Transverse colon (tissue), 4 donors: ENCODE results near the gene HOXC12. TPM values are rescaled to one million over a fixed set of nuclear protein-coding genes. Genes with fewer than 3 reads are reported as not detected.

Experiments used
- DNase-seq: peaks from one replicate; pipeline ENCODE4 v3.0.0-alpha.2; 2019
- H3K27ac ChIP-seq, 4 donors: fragments of 200-600 bp; sonication (generic); 2 replicates each; pipeline ENCODE4 v1.5.1; 2016 to 2018; ENCODE audit warnings: inconsistent platforms in 4 of 4
- H3K27me3 ChIP-seq: fragments of 200-600 bp; sonication (generic); 2 replicates; pipeline ENCODE4 v1.5.1; 2017; ENCODE audit warnings: inconsistent platforms
- H3K36me3 ChIP-seq, 4 donors: fragments of 200-600 bp; sonication (generic); 2 replicates each; pipeline ENCODE4 v1.5.1; 2017 to 2019; ENCODE audit warnings: inconsistent platforms in 4 of 4
- H3K4me1 ChIP-seq, 4 donors: fragments of 200-600 bp; sonication (generic); 2 replicates each; pipeline ENCODE4 v1.5.1; 2017 to 2020; ENCODE audit warnings: inconsistent platforms in 4 of 4
- H3K4me3 ChIP-seq, 4 donors: fragments of 200-600 bp; sonication (generic); 1 replicate in 1 of 4; 2 replicates in 3 of 4; pipeline versions ENCODE4 v1.5.1 to v1.6.1; 2017 to 2019; ENCODE audit warnings: inconsistent platforms in 4 of 4
- H3K9me3 ChIP-seq, 2 donors: fragments of 200-600 bp; sonication (generic); 2 replicates each; pipeline ENCODE4 v1.5.1; 2017 to 2019; ENCODE audit warnings: inconsistent platforms in 2 of 2
- EP300 ChIP-seq: sonication (generic); formaldehyde crosslinking; IDR thresholded peaks from one replicate; pipeline ENCODE4 v1.6.1; 2017; ENCODE audit warnings: antibody characterized with exemption, low read depth
- POLR2A ChIP-seq: fragments of 450-650 bp; IDR thresholded peaks from one replicate; pipeline ENCODE4 v1.6.1; 2016; ENCODE audit warnings: antibody characterized with exemption, mild to moderate bottlenecking, moderate library complexity
- POLR2AphosphoS5 ChIP-seq, 3 donors: sonication (generic); formaldehyde crosslinking; IDR thresholded peaks; one replicate each; pipeline ENCODE4 v1.6.1; 2016; ENCODE audit warnings: antibody characterized with exemption in 3 of 3
- WGBS, 2 donors: methylation state at CpG; one replicate each; pipeline ENCODE4 v1.1.5; 2018; ENCODE audit warnings: low coverage in 1 of 2; 5-methylcytosine and 5-hydroxymethylcytosine counted together
- in situ Hi-C, 4 donors: fragments of 200-750 bp; cut with MboI; loops; one replicate each; pipeline versions ENCODE4 v1.15.0 to v1.15.1; 2017; ENCODE audit warnings: low sequenced_read_pairs in 3 of 4, low pct_ligation_motif_present in 1 of 4, low pct_unique_long_range_greater_than_20kb in 1 of 4
- intact Hi-C: fragments of 100-400 bp; cut with DNase I; formaldehyde crosslinking; loops from one replicate; pipeline ENCODE4 v1.15.1; 2023; ENCODE audit warnings: low total_unique reads
- total RNA-seq, 4 donors: library from RNA; depleted of rRNA; stranded (reverse); fragments of >200 nt; gene quantifications; one replicate each; pipeline ENCODE4 v1.1.0, GENCODE V29; 2016
- TF ChIP-seq, protein P1 (sequence below), 5 experiments: fragments of 200-600 bp in 3 of 5; fragments of 450-650 bp in 2 of 5; sonication (generic) in 3 of 5; IDR thresholded peaks; 1 replicate in 2 of 5; 2 replicates in 3 of 5; pipeline ENCODE4 v1.5.1; 2016 to 2017; ENCODE audit warnings: antibody characterized with exemption in 5 of 5, inconsistent platforms in 3 of 5, mild to moderate bottlenecking in 2 of 5, moderate library complexity in 1 of 5

The HOXC12 gene
- total RNA-seq, 4 donors from 2014 or later = not detected

DNA sequence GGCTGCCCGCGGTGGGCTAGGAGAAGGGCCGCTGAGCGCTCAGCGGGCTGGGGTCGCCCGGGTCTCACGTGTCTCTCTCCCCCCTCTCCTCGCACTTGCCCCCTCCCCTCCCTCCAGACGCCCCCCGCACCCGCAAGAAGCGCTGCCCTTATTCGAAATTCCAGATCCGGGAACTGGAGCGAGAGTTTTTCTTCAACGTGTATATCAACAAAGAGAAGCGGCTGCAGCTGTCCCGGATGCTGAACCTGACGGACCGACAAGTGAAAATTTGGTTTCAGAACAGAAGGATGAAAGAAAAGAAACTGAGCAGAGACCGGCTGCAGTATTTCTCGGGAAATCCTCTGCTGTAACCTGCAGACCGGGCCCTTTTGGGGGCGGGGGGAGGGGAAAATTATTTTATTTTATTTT lies 20.4 kb downstream of the HOXC12 start:
- Histone ChIP-seq H3K27me3 (peaks cover 100% of the 10 kb centered on the region), H3K4me1 (peaks cover 3 to 37% (median 21%) of the 10 kb centered on the region in 4 donors), H3K36me3 (no peaks in the 10 kb centered on the region), H3K4me3 (peak overlapping the region in 1 of 4 donors; percentile 27), H3K27ac (no peak overlapping the region), H3K9me3 (peaks cover 0 to 5% of the 10 kb centered on the region in 2 donors)
- 32% methylated on average over 13 of the region's 25 CpGs; no CpG with 5 or more reads in 1 of the 2 donors for WGBS, 2 donors
- in situ Hi-C loops = loop anchor here in 1 of 4 donors (25.0 kb wide), 1 partner anchor 188 kb away; no protein-coding TSS in a partner anchor
- DNase-seq = no peak
- TF ChIP-seq POLR2AphosphoS5 (IDR thresholded peaks at IDR 0.05) (no peak), EP300 (no peak), POLR2A (no peak)
- TF ChIP-seq, protein P1, sequence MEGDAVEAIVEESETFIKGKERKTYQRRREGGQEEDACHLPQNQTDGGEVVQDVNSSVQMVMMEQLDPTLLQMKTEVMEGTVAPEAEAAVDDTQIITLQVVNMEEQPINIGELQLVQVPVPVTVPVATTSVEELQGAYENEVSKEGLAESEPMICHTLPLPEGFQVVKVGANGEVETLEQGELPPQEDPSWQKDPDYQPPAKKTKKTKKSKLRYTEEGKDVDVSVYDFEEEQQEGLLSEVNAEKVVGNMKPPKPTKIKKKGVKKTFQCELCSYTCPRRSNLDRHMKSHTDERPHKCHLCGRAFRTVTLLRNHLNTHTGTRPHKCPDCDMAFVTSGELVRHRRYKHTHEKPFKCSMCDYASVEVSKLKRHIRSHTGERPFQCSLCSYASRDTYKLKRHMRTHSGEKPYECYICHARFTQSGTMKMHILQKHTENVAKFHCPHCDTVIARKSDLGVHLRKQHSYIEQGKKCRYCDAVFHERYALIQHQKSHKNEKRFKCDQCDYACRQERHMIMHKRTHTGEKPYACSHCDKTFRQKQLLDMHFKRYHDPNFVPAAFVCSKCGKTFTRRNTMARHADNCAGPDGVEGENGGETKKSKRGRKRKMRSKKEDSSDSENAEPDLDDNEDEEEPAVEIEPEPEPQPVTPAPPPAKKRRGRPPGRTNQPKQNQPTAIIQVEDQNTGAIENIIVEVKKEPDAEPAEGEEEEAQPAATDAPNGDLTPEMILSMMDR (IDR thresholded peaks at IDR 0.05) = no peak
- intact Hi-C loops = no loop called here

DNA sequence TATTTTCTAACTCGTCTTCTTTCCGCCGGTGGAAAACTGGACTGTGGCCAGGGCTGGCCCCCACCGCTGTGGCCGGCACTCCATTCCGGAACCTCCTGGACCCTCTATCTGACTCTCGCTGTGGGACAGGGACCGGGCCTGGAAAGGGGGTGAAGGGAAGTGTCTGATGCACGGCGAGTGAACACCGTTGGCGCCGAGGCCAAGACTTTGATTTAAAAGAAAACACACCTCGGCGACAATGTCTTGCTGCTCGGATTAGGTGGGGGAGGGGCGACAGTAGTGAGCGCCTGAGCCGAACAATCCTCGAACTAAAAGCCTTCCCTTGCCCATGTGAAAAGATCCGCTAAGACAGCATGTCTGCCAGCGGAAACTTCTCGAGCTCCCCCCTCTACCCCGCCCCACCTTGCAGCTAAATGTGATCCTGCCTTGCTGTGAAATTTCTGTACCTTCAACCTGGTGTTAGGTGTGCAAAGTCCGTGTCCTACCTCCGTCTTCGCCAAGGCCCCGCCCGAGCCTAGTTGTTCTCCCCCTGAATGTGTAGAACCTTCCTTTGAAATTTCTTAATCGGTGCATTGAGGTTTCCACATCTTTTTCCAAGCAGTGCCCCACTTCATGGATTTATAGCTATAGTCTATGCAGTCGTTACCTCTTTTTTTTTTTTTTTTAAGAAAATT lies 20.9 kb downstream of the HOXC12 start:
- intact Hi-C loops (no loop called here), in situ Hi-C loops (loop anchor here in 1 of 4 donors (25.0 kb wide), 1 partner anchor 188 kb away; no protein-coding TSS in a partner anchor)
- DNase-seq = no peak
- peaks cover 3 to 37% (median 21%) of the 10 kb centered on the region in 4 donors for H3K4me1 ChIP-seq
- peaks cover 100% of the 10 kb centered on the region for H3K27me3 ChIP-seq
- H3K9me3 ChIP-seq = peaks cover 0 to 5% of the 10 kb centered on the region in 2 donors
- peak overlapping the region in 1 of 4 donors; percentile 27 for H3K4me3 ChIP-seq
- TF ChIP-seq POLR2AphosphoS5 (IDR thresholded peaks at IDR 0.05) = no peak
- TF ChIP-seq, protein P1 (IDR thresholded peaks at IDR 0.05) = no peak
- no peak for TF ChIP-seq EP300
- no peak for TF ChIP-seq POLR2A
- no peaks in the 10 kb centered on the region for H3K36me3 ChIP-seq
- 37 to 41% methylated on average over 19 to 31 of the region's 31 CpGs for WGBS, 2 donors
- no peak overlapping the region for H3K27ac ChIP-seq

DNA sequence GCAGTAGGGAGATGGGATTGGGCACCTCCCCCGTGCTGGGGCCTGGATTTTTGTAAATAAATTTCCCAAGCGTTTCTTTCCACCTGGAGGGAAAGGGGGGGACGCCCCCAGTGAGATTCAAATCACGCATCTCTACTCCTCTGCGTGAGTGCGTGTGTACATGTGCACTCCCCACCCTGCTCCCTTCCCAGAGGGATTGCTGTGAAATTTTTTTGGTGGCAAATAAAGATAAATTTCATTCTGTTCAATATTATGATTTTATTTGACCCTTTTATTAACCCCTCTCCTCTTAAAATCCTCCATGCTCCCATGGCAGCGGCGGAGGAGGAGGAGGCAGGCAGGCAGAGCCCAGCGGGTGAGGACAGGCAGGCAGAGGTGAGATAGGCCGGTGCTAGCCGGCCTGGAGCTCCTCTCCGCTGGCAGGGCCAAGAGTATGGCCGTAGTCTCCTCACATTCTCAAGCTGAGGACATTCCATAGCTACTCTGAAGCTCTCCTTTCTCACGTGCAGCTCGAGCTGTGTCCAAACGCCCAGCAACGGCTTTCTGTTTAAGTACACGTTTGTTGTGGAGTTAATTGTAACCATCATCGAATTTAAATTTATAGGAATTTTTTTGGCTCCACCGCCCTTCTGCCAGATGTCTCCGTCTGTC lies 21.6 kb downstream of the HOXC12 start:
- peaks cover 3 to 37% (median 21%) of the 10 kb centered on the region in 4 donors for H3K4me1 ChIP-seq
- no peak for TF ChIP-seq EP300
- TF ChIP-seq POLR2AphosphoS5 (IDR thresholded peaks at IDR 0.05) = no peak
- TF ChIP-seq POLR2A = no peak
- TF ChIP-seq, protein P1 (IDR thresholded peaks at IDR 0.05) = no peak
- WGBS, 2 donors = 44 to 57% methylated on average over 16 to 21 of the region's 21 CpGs
- intact Hi-C loops = no loop called here
- no peak overlapping the region for H3K4me3 ChIP-seq
- no peaks in the 10 kb centered on the region for H3K36me3 ChIP-seq
- no peak overlapping the region for H3K27ac ChIP-seq
- in situ Hi-C loops = loop anchor here in 1 of 4 donors (25.0 kb wide), 1 partner anchor 189 kb away; no protein-coding TSS in a partner anchor
- DNase-seq = no peak
- peaks cover 0 to 5% of the 10 kb centered on the region in 2 donors for H3K9me3 ChIP-seq
- peaks cover 100% of the 10 kb centered on the region for H3K27me3 ChIP-seq

DNA sequence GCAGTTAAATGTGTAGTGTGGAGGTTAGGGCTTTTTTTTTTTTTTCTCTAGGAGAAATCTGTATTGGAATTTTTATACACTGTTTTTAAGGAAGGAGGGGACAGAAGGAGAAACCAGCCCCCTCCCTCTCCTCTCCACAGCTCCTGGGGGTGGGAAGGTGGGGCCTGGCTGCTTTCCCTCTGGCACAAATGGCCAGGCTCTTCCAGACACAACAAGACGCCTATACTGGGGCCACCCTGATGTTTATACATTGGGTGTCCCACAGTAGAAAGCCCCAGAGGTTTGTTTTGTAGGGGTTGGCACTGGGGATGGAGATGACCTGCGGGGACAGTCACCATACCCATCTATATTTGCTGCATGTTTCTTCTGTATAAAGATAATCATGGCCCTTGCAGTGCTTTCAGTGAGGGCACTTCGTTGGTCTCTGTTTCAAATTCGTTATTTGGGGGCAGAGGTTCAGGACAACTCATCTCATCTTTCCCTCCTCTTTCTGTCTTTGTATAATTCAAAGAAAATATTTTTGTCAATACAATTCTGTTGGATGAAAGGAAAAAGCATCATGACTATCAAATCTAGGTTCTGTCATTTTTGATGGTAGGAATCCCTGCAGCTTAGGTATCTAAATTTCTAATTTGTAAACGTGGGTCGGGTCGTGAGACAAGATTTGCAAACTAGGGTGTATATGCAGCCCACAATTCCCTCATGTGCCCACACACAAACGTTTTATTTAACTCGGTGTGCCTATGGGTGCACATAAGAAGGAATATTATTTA lies 22.3 kb downstream of the HOXC12 start:
- H3K4me1 ChIP-seq = peaks cover 3 to 37% (median 21%) of the 10 kb centered on the region in 4 donors
- in situ Hi-C loops (loop anchor here in 1 of 4 donors (25.0 kb wide), 1 partner anchor 190 kb away; no protein-coding TSS in a partner anchor), intact Hi-C loops (no loop called here)
- no peak overlapping the region for H3K27ac ChIP-seq
- H3K36me3 ChIP-seq = no peaks in the 10 kb centered on the region
- H3K4me3 ChIP-seq = no peak overlapping the region
- no peak for DNase-seq
- 32 to 53% methylated on average over 6 to 9 of the region's 9 CpGs for WGBS, 2 donors
- H3K9me3 ChIP-seq = peaks cover 0 to 5% of the 10 kb centered on the region in 2 donors
- peaks cover 100% of the 10 kb centered on the region for H3K27me3 ChIP-seq
- TF ChIP-seq POLR2AphosphoS5 (IDR thresholded peaks at IDR 0.05) = no peak
- TF ChIP-seq, protein P1 (IDR thresholded peaks at IDR 0.05) = no peak
- no peak for TF ChIP-seq POLR2A
- no peak for TF ChIP-seq EP300
